Testis (tissue), 3 donors: ENCODE results near the gene NKD1. TPM values are rescaled to one million over a fixed set of nuclear protein-coding genes. Genes with fewer than 3 reads are reported as not detected.

Source experiments
- DNase-seq: peaks from one replicate; pipeline ENCODE4 v3.0.0-alpha.2; 2019
- H3K27ac ChIP-seq, 2 donors: fragments of 200-600 bp; sonication (generic); one replicate each; pipeline ENCODE4 v1.5.1; 2019
- H3K27me3 ChIP-seq: fragments of 200-600 bp; sonication (generic); one replicate; pipeline ENCODE4 v1.5.1; 2019
- H3K36me3 ChIP-seq: fragments of 200-600 bp; sonication (generic); one replicate; pipeline ENCODE4 v1.5.1; 2017; ENCODE audit warnings: low read depth; ENCODE audit errors: missing control alignments
- H3K4me1 ChIP-seq: fragments of 200-600 bp; sonication (generic); one replicate; pipeline ENCODE4 v1.5.1; 2019
- H3K4me3 ChIP-seq, 2 donors: fragments of 200-600 bp; sonication (generic); one replicate each; pipeline ENCODE4 v1.5.1; 2017 to 2019
- H3K9me3 ChIP-seq: fragments of 200-600 bp; sonication (generic); one replicate; pipeline ENCODE4 v1.5.1; 2017
- POLR2A ChIP-seq: fragments of 450-650 bp; IDR thresholded peaks from one replicate; pipeline ENCODE4 v1.6.1; 2017; ENCODE audit warnings: antibody characterized with exemption, mild to moderate bottlenecking, moderate library complexity
- WGBS, 2 donors: methylation state at CpG; one replicate each; pipeline ENCODE4 v1.1.5; 2018; 5-methylcytosine and 5-hydroxymethylcytosine counted together
- intact Hi-C: fragments of 100-400 bp; cut with DNase I; formaldehyde crosslinking; loops from one replicate; pipeline ENCODE4 v1.15.1; 2023; ENCODE audit warnings: low total_unique reads
- polyA plus RNA-seq: library from polyadenylated mRNA; stranded (reverse); fragments of 350-450 nt; fragmentation: Illumina TruSeq; extraction: RNeasy Lipid Tissue Mini Kit (QIAGEN cat#74804); gene quantifications from one replicate; pipeline ENCODE4 v1.2.3, GENCODE V29; 2014; ENCODE audit warnings: low read depth, low replicate concordance; ENCODE audit not compliant: insufficient read depth
- total RNA-seq, 2 donors: library from RNA; depleted of rRNA; stranded (reverse); fragments of >200 nt; gene quantifications; one replicate each; pipeline ENCODE4 v1.2.3, GENCODE V29; 2016
- TF ChIP-seq, protein P1 (sequence below), 3 experiments: fragments of 450-650 bp in 2 of 3; fragments of 200-600 bp in 1 of 3; sonication (generic) in 1 of 3; IDR thresholded peaks; one replicate each; pipeline ENCODE4 v1.5.1; 2016 to 2019; ENCODE audit warnings: antibody characterized with exemption in 3 of 3, mild to moderate bottlenecking in 2 of 3, moderate library complexity in 1 of 3

Gene NKD1
- total and polyA plus RNA-seq, 3 donors from 2014 or later: 5.9 to 14.4 (median 8.4) TPM

- Histone ChIP-seq H3K9me3 (no peaks in the 10 kb centered on the region), H3K4me1 (no peaks in the 10 kb centered on the region), H3K27ac (no peak overlapping the region), H3K27me3 (no peaks in the 10 kb centered on the region), H3K36me3 (no peaks in the 10 kb centered on the region), H3K4me3 (no peak overlapping the region)
- 93 to 94% methylated on average over 6 to 9 of the region's 9 CpGs for WGBS, 2 donors
- DNase-seq: no peak
- TF ChIP-seq POLR2A: no peak
- TF ChIP-seq, protein P1, sequence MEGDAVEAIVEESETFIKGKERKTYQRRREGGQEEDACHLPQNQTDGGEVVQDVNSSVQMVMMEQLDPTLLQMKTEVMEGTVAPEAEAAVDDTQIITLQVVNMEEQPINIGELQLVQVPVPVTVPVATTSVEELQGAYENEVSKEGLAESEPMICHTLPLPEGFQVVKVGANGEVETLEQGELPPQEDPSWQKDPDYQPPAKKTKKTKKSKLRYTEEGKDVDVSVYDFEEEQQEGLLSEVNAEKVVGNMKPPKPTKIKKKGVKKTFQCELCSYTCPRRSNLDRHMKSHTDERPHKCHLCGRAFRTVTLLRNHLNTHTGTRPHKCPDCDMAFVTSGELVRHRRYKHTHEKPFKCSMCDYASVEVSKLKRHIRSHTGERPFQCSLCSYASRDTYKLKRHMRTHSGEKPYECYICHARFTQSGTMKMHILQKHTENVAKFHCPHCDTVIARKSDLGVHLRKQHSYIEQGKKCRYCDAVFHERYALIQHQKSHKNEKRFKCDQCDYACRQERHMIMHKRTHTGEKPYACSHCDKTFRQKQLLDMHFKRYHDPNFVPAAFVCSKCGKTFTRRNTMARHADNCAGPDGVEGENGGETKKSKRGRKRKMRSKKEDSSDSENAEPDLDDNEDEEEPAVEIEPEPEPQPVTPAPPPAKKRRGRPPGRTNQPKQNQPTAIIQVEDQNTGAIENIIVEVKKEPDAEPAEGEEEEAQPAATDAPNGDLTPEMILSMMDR (IDR thresholded peaks at IDR 0.05): no peak
- intact Hi-C loops: no loop called here
Observed at GRCh38 chr16:50628156-50628802, 80.1 kb downstream of the NKD1 start.

GRCh38 chr16:50629334-50629733 is 81.1 kb downstream of the NKD1 start:
- intact Hi-C loops: no loop called here

DNA sequence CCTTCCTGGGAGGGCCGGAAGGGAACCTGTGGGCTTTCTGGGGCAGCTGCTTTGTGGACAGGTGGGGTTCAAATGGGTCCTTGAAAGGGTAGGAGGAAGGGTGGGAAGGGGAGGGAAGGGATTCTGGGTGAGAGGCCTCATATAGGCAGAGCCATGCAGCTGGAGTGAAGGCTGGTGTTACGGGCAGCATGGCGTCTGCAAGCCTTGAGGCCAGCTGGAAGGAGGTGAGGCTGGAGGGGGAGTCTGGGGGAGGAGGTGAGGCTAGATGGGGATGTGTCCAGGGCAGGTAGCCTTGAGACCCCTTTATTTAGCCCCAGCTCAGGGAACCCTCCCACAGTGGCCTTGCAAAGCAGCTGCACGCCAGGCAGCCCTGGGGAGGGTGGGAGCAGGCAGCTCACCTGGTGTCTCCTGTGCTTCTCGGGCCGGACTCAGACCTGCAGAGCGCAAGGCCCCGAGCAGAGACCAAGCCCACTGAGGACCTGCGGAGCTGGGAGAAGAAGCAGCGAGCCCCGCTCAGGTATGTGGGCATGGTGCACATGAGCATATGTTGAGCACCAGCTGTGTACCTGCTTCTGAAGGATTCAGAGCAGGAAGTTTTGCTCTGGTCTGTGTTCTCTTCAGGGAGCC is 82.3 kb downstream of the NKD1 start:
- no peak overlapping the region for H3K27ac ChIP-seq
- 87 to 91% methylated on average over 5 to 11 of the region's 11 CpGs for WGBS, 2 donors
- H3K4me3 ChIP-seq: no peak overlapping the region
- intact Hi-C loops: no loop called here
- no peak for DNase-seq
- no peaks in the 10 kb centered on the region for H3K4me1 ChIP-seq
- H3K9me3 ChIP-seq: no peaks in the 10 kb centered on the region
- H3K27me3 ChIP-seq: no peaks in the 10 kb centered on the region
- TF ChIP-seq, protein P1 (IDR thresholded peaks at IDR 0.05): no peak
- no peak for TF ChIP-seq POLR2A
- no peaks in the 10 kb centered on the region for H3K36me3 ChIP-seq

More at GRCh38 chr16:50629334-50629733, 81.1 kb downstream of the NKD1 start:
- H3K27ac ChIP-seq: no peak overlapping the region
- no peak for DNase-seq
- H3K9me3 ChIP-seq: no peaks in the 10 kb centered on the region
- no peaks in the 10 kb centered on the region for H3K27me3 ChIP-seq
- H3K36me3 ChIP-seq: no peaks in the 10 kb centered on the region
- H3K4me3 ChIP-seq: no peak overlapping the region
- no peak for TF ChIP-seq POLR2A
- TF ChIP-seq, protein P1 (IDR thresholded peaks at IDR 0.05): no peak
- H3K4me1 ChIP-seq: no peaks in the 10 kb centered on the region
- 91% methylated on average over 4 of the region's 4 CpGs for WGBS, 2 donors

- Histone ChIP-seq H3K4me3 (no peak overlapping the region), H3K9me3 (no peaks in the 10 kb centered on the region), H3K4me1 (no peaks in the 10 kb centered on the region), H3K27ac (no peak overlapping the region), H3K27me3 (no peaks in the 10 kb centered on the region), H3K36me3 (no peaks in the 10 kb centered on the region)
- intact Hi-C loops: no loop called here
- TF ChIP-seq, protein P1 (IDR thresholded peaks at IDR 0.05): no peak
- no peak for TF ChIP-seq POLR2A
- no peak for DNase-seq
- WGBS, 2 donors: 91 to 94% methylated on average over 8 of the region's 8 CpGs
Observed at GRCh38 chr16:50631249-50631984, 83.2 kb downstream of the NKD1 start.
